Dermis blood vessel endothelial cell (primary cell): ENCODE results near the gene TMEM131. TPM values are rescaled to one million over a fixed set of nuclear protein-coding genes. Genes with fewer than 3 reads are reported as not detected.
A peak's percentile ranks its signal among the peaks of the same experiment; 100 is the strongest.

Experiments used
- DNase-seq: peaks from one replicate; pipeline ENCODE4 v3.0.0; 2010
- total RNA-seq: library from RNA; depleted of rRNA; stranded (reverse); fragments of >200 nt; gene quantifications from 2 replicates; pipeline ENCODE4 v1.2.3, GENCODE V29; 2014

The TMEM131 gene
- total RNA-seq, 1 donor from 2014 or later = 22.3 TPM

- no peak for DNase-seq
These were observed 259.0 kb downstream of the TMEM131 start for GRCh38 chr2:97736608-97737330.

DNA sequence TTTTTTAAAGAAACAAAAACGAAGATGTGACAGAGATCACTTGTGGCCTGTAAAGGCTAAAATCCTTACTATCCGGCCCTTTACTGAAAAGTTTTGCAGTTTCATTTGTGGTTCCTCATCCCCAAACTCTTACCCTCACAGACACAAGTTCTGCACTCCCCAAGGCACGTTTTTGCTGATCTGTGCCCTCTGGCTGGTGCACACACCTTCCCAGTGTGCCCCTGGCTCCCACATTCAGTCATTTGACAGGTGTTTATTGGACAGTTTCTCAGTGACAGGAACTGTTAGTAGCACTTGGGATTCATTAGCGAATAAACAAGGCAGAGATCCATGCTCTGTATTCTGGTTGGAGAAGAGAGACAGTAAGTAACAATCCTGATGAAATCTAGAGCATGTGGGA is 259.6 kb downstream of the TMEM131 start:
- no peak for DNase-seq

GRCh38 chr2:97735161-97735561 is 260.6 kb downstream of the TMEM131 start:
- no peak for DNase-seq

DNA sequence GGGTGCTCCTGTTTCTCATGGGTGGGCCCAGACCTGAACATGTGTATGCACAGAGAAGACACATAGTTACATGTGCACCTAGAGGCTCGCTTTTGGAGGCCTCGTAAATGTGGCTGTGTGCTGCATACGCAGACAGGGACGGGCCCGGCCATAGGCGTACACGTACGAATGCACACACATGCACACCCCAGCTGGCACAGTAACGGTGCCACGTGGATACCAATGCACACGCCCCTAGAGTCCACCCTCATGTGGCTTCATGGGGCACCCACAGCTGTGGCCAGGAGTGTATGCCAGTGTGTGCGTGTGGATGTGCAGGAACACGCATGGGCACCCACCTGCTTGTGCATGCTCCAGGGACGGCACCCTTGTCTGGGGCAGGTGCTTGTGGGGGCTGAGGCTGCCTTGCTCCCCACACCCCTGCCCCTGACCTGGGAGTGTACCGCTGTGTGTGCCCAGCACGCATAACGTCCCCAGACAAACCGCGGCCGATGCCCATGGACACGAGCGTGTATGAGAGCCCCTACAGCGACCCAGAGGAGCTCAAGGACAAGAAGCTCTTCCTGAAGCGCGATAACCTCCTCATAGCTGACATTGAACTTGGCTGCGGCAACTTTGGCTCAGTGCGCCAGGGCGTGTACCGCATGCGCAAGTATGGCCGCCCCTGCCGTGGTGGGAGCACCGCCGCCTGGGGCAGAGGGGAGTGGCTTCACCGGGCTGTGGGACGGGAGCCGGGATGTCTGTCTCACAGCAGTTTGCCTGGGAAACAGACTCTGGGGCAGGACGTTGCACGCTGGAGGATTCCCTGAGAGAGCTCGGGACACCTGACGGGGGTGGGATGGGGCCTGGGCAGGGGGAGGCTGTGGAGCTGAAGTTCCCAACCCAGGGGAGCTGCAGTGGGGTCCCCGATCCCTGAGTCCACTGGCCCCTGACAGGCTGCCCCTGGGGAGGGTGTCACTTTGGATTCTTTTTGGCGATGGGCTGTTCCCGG is 261.4 kb downstream of the TMEM131 start:
- DNase-seq = no peak

- no peak for DNase-seq
These were observed 262.3 kb downstream of the TMEM131 start for GRCh38 chr2:97733341-97734035.

DNA sequence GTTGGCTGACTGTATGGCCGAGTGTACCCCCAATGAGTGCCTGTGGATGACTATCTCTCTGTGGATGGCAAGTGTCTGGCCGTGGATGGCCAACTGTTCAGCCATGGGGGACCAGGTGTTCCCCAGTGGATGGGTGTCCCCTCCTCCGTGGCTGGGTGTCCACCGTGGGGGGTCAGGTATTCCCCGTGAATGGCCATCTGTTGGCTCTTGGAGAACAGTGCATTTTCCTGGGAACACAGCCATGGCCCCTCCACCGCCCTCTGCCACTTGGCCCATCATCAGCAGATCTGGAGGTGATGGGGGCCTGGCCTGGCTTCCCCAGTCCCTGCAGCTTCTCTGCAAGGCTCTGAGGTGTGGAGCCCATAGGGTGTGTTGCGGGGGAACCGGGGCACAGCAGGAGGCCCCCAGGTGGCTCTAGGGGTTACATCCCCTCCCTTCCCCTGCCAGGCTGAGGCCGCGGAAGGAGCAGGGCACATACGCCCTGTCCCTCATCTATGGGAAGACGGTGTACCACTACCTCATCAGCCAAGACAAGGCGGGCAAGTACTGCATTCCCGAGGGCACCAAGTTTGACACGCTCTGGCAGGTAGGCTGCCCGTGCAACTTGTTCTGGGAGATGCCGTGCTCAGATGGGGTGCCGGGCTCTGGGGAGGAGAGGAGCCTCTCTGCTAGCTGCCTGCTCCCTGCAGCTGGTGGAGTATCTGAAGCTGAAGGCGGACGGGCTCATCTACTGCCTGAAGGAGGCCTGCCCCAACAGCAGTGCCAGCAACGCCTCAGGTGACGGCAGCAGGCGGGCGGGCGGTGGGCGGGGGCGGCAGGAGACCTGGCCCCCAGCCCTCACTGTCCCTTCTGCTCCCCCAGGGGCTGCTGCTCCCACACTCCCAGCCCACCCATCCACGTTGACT is 263.1 kb downstream of the TMEM131 start:
- no peak for DNase-seq

- DNase-seq = no peak
These were observed 264.3 kb downstream of the TMEM131 start for GRCh38 chr2:97731274-97732020.

- peak; percentile 14 for DNase-seq
These were observed 265.5 kb downstream of the TMEM131 start for GRCh38 chr2:97730245-97730644.

DNA sequence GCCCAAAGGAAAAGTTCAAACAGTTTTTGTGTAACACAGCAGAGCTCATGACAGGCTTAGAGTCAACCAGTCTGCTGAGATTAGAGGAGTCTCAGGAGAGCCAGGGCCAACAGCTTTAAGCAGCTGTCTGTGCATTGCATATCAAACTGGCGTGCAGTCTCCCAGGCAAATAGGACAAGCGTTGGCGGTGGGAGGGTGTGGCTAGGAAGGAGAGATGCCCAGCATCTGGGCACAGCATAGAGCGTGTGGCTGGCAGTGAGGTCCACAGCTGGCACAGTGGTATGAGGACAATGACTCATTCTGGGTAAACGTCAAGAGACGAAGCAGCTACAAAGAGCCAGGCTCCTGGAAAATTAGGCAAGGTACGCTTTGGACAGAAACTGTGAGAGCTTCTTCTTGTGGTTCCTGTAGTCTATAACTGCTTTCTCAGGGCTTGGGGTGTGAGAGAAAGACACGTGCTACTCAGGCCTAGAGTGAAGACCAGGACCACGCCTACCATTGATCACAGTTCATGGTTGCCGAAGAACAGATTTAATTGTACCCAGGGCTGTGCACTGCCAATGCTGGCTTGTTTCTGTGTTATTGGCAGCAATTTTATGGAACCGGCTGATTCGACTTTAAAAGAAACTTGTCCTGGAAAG is 267.5 kb downstream of the TMEM131 start:
- no peak for DNase-seq

DNA sequence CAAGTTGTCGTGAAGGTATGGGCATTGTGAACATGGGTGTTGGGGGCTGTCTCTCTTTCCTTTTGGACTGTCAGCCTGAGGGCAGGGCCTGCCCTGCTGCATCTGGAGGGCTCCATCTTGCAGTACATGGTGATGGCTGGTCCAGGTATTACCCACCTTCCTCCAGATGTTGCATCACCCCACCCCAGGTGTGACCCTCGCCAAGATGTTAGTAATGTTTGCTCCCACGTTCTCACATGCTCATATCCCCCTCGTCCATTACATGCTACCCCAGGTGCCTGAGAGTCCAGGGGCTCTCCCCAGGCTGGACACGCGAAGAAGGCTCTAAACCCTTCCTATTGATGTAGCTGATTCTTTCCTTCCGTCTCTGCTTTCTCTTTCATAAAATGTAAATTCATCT is 268.5 kb downstream of the TMEM131 start:
- DNase-seq = no peak

DNA sequence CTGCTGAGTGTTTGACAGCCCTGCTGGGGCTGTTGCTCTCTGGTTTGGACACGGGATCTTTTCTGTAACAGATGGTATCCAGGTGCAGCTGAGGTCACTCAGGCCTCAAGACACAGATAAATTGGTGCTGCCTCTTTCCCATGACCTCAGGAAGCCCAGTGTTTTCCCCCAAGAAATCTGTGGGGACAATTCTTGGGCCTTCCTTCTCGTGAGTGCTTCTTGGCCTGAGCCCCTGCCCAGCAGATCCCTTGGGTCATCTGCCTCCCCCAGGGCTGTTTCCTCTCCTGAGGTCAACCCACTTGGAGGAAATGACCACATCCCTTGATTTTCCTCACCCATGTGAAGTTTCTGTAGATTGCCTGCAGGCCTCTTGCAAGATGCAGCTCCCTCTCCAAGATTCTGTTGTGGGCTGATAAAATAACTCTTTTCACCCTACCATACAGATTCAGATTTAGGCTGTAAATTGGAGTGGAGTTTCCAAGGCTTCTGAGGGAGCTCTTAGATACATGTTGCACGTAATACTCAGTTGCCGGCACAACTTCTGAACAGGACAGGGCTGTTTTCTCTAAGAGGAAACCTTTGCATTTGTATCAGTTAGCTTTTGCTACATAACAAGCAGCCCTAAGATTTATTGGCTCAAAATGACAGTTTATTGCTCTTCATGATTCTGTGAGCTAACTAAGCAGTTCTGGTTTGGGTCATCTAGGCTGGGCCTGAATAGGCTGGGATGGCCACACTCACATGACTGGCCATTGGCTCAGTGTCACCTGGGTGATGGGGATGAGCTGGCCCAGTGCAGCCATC is 269.3 kb downstream of the TMEM131 start:
- DNase-seq = peak; percentile 61

DNA sequence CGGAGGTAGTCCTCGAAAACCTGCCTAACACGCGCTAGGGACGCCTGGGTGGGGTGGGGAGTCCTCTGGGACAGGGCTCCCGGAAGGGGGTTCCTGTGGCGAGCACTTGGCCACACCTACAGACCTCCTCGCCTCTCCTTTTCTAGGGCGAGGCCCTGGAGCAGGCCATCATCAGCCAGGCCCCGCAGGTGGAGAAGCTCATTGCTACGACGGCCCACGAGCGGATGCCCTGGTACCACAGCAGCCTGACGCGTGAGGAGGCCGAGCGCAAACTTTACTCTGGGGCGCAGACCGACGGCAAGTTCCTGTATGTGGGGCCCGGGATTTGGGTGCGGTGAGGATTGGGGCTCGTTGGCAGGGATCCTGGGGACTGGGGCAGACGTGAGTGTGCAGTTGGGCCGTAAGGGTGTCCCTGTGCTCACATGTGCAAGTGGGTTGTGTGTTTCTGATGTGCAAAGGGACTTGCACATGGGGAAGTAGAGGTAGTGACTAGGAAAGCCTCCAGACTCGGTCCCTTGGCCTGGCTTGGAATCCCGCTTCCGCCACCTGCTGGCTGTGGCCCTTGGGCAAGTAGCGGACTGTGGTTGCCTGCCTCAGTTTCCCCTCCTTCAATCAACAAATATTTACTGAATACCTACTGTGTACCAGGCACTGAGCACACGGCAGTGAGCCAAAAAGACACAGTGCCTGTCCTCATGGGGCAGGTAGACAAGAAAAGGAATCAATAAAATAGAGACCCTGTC is 270.6 kb downstream of the TMEM131 start:
- DNase-seq = no peak

DNA sequence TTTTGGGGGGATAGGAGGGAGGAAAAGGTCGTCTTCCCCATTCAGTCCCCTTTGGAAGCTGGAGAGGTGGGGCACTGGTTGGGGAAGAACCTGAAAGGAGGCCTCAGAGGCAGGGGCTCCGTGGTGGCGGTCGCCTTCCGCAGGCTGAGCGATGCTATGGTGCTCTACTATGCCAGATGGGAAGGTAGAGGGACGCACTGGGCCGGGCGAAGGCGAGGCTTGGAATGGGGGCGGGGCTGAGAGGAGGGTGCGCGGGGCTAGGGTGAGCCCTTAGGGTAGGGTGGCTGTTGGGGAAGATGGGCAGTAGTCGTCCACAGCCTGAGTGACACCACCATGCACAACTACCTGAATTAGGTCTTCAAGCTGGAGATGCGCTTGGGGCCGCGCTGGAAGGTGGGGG is 271.2 kb downstream of the TMEM131 start:
- DNase-seq = no peak

- DNase-seq = no peak
These were observed 271.7 kb downstream of the TMEM131 start for GRCh38 chr2:97724073-97724410.

DNA sequence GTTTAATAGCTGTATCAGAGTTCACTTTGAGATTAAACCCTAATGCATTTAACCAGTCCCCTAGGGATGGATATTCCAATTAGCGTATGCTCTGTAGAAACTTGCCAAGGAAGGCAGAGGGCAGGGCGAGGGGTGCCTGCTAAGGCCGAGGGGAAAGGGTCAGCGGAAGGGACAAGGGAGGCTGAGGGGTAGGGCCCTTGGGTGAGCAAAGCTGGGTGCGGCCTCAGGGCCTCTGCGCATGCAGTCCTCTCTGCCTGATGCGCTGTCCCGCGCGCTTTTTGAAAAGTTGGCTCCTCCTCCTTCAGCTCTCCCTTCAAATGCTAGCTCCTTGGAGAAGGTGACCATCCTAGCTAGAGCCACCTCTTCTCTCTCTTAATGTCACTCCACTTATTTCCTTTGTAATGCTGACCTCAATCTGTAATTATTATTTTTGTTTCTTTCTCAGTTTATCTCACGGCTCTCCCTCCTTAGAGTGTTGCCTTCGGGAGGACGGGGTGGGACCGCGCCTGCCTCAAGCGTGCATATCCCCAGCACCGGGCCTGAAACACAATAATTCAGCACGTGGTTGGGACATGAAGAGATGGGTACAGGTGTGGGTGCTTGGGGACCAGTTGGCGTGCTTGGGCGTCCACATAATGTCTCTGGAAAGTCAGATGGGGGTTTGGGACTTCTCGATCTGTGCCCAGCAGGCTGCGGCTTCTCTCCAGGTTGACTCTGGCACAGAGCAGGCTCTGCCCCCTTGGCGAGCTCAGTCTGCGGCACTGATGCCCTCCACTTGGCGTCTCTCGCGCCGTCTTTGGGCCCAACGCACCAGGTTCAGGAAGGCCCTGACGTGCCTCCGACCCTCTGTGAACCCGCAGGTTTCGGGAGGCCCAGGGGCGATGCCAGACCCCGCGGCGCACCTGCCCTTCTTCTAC is 272.3 kb downstream of the TMEM131 start:
- no peak for DNase-seq

- no peak for DNase-seq
These were observed 273.5 kb downstream of the TMEM131 start for GRCh38 chr2:97722227-97722626.

- DNase-seq = no peak
These were observed 275.0 kb downstream of the TMEM131 start for GRCh38 chr2:97720746-97721145.
